EL (cell line): ENCODE results near the gene GATD1.

ENCODE experiments used
- DNase-seq: peaks from one replicate; pipeline ENCODE4 v3.0.0-alpha.2; 2016

Gene GATD1

GRCh38 chr11:794766-795633 is 17.7 kb upstream of the GATD1 start:
- DNase-seq: peak; percentile 45

GRCh38 chr11:794013-794765 is 16.9 kb upstream of the GATD1 start:
- DNase-seq: no peak

GRCh38 chr11:793556-793955 is 16.3 kb upstream of the GATD1 start:
- no peak for DNase-seq

GRCh38 chr11:792873-793272 is 15.6 kb upstream of the GATD1 start:
- no peak for DNase-seq

- DNase-seq: no peak
Observed at GRCh38 chr11:792535-792821, 15.2 kb upstream of the GATD1 start.

GRCh38 chr11:791658-792534 is 14.6 kb upstream of the GATD1 start:
- DNase-seq: no peak

GRCh38 chr11:790721-791564 is 13.7 kb upstream of the GATD1 start:
- peak; percentile 43 for DNase-seq

- DNase-seq: peak; percentile 53
Observed at GRCh38 chr11:789943-790342, 12.7 kb upstream of the GATD1 start, which contains the start of gene CEND1. TSS of gene CEND1 (minus strand) at chr11:790090. CDS start at chr11:788576, 1,514 bp downstream.

GRCh38 chr11:788953-789940 is 12.0 kb upstream of the GATD1 start:
- DNase-seq: no peak

- no peak for DNase-seq
Observed at GRCh38 chr11:788009-788640, 10.8 kb upstream of the GATD1 start.

GRCh38 chr11:787084-787675 is 9.9 kb upstream of the GATD1 start:
- DNase-seq: no peak

- no peak for DNase-seq
Observed at GRCh38 chr11:786235-787083, 9.2 kb upstream of the GATD1 start.

- peak; percentile 84 for DNase-seq
Observed at GRCh38 chr11:783581-784015, 6.3 kb upstream of the GATD1 start.

- no peak for DNase-seq
Observed at GRCh38 chr11:782264-783174, 5.2 kb upstream of the GATD1 start.

- DNase-seq: no peak
Observed at GRCh38 chr11:779955-780532, 2.8 kb upstream of the GATD1 start.

GRCh38 chr11:778976-779954 is 2.0 kb upstream of the GATD1 start:
- DNase-seq: no peak
